ENCODE measurements around the gene MAP3K21. TPM values are rescaled to one million over a fixed set of nuclear protein-coding genes. Genes with fewer than 3 reads are reported as not detected.

The MAP3K21 gene
- total and polyA plus RNA-seq, 2 of the 8 experiments (the other 6 are each of a cell fraction or from before 2014, with no cell fraction given): 21.2 to 21.8 TPM

DNA sequence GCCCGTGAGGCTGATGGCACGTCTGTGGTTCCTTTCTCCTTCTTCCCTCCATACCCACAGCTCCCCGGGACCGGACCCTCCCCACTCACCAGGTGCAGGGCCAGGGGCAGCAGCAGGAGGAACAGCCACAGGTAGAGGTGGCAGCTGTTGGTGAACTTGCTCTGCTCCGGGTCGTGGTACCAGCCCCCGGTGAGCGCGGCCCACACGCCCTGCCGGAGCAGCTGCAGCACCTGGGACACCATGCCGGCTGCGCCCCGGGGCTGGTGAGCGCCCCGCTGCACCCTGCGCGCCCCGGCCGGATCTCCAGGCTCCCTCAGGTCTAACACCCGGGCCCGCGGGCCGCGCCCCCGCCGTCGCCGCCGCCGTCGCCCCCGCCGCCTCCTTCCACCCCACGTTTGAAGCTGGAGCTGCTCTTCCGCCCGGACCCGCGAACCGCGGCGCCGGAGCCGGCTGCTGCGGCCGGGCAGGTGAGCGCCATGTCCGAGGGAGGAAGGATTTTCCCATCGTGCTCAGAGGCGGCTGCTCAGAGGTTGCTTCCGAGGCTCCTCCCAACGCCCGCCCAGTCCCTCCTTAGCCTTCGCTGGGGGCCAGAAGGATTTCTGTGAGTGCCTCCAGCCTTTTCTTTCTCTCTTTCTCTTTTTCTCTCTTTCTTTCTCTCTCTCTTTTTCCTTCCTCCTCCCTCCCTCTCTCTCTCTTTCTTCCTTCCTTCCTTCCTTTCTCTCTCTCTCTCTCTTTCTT lies 32.1 kb upstream of the MAP3K21 start, which contains the start of gene PCNX2 (continued):
- TF ChIP-seq, protein P1, sequence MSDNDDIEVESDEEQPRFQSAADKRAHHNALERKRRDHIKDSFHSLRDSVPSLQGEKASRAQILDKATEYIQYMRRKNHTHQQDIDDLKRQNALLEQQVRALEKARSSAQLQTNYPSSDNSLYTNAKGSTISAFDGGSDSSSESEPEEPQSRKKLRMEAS (IDR thresholded peaks at IDR 0.05): peak; percentile 5; the same call in 1 of the 2 replicates
- peak; percentile 94 for TF ChIP-seq ASH2L (IDR thresholded peaks at IDR 0.05; ENCODE audit: low read length)

Data from H1 (cell line).